ENCODE results near the gene GLIPR1.
"Not testable (repeated sequence)": the region's sequence is repeated elsewhere in the genome, so short reads cannot be mapped to it uniquely, and the experiment has no call there.

GRCh38 chr12:75445137-75445507 lies 35.4 kb upstream of the GLIPR1 start:
- not testable (repeated sequence) for TF ChIP-seq CTCF (IDR thresholded peaks at IDR 0.05; ENCODE audit: borderline replicate concordance, extremely low read depth, low read length, poor library complexity, severe bottlenecking); EZH2 (IDR thresholded peaks at IDR 0.05; ENCODE audit: borderline replicate concordance, low read depth, low read length, severe bottlenecking)
